K562 (cell line): Measurements from ENCODE around the gene PIAS3. TPM values are rescaled to one million over a fixed set of nuclear protein-coding genes. Genes with fewer than 3 reads are reported as not detected.

Experiments used
- ADNP ChIP-seq: fragments of 200-800 bp; sonication (Bioruptor generic); IDR thresholded peaks from 2 replicates; pipeline ENCODE4 v1.6.1; 2016; ENCODE audit warnings: missing genetic modification characterization, missing compliant biosample characterization
- ARNT ChIP-seq, 2 experiments: fragments of 450-650 bp; IDR thresholded peaks; 2 replicates each; pipeline ENCODE4 v1.6.1; 2016; ENCODE audit warnings: mild to moderate bottlenecking in 1 of 2
- BMI1 ChIP-seq: fragments of 150-350 bp; IDR thresholded peaks from 2 replicates; pipeline ENCODE4 v1.6.1; 2014; ENCODE audit warnings: low read length
- CEBPG ChIP-seq, 3 experiments: fragments of 200-800 bp in 1 of 3; sonication (Bioruptor generic) in 1 of 3; sonication (generic) in 1 of 3; formaldehyde crosslinking in 1 of 3; IDR thresholded peaks in 2 of 3; conservative IDR thresholded peaks in 1 of 3; 2 replicates each; pipeline versions ENCODE4 v1.6.1 to v1.8.0; 2016 to 2022; ENCODE audit warnings: missing compliant biosample characterization in 2 of 3, missing genetic modification characterization in 2 of 3, mild to moderate bottlenecking in 1 of 3, missing genetic modification reagents in 1 of 3
- CHD1 ChIP-seq: fragments of 200-600 bp; sonication (generic); IDR thresholded peaks from one replicate; pipeline ENCODE4 v1.6.1; 2012; ENCODE audit warnings: mild to moderate bottlenecking, moderate library complexity, low read length, inconsistent platforms
- DIDO1 ChIP-seq: fragments of 450-650 bp; IDR thresholded peaks from 2 replicates; pipeline ENCODE4 v1.6.1; 2016; ENCODE audit warnings: low read depth, missing biosample characterization, missing genetic modification characterization
- GTF2A2 ChIP-seq: IDR thresholded peaks from 2 replicates; pipeline ENCODE4 v1.6.1; 2016; ENCODE audit warnings: mild to moderate bottlenecking, missing genetic modification characterization, missing compliant biosample characterization
- HDAC1 ChIP-seq, 2 experiments: fragments of 450-650 bp; IDR thresholded peaks; 2 replicates each; pipeline ENCODE4 v1.6.1; 2016 to 2017; ENCODE audit warnings: inconsistent platforms in 1 of 2, mild to moderate bottlenecking in 1 of 2, moderate library complexity in 1 of 2
- HNRNPK ChIP-seq: fragments of 200-400 bp; formaldehyde crosslinking; IDR thresholded peaks from one replicate; pipeline ENCODE4 v1.6.1; 2018; ENCODE audit warnings: mild to moderate bottlenecking, low read depth, low read length; ENCODE audit not compliant: poor library complexity, severe bottlenecking
- ILF3 ChIP-seq: fragments of 450-650 bp; IDR thresholded peaks from 2 replicates; pipeline ENCODE4 v1.6.1; 2018; ENCODE audit warnings: antibody characterized with exemption, mild to moderate bottlenecking, moderate library complexity, borderline replicate concordance
- NCOA2 ChIP-seq, 2 experiments: fragments of 450-650 bp; IDR thresholded peaks; 2 replicates each; pipeline ENCODE4 v1.6.1; 2018; ENCODE audit warnings: mild to moderate bottlenecking in 2 of 2, moderate library complexity in 1 of 2; ENCODE audit not compliant: partially characterized antibody in 2 of 2
- NFYB ChIP-seq: IDR thresholded peaks from 2 replicates; pipeline ENCODE4 v1.6.1; 2011; ENCODE audit warnings: mild to moderate bottlenecking, moderate library complexity; ENCODE audit not compliant: insufficient read length; ENCODE audit errors: extremely low read depth
- OTX1 ChIP-seq: fragments of 450-650 bp; formaldehyde crosslinking; IDR thresholded peaks from 2 replicates; pipeline ENCODE4 v1.4.0; 2022; ENCODE audit warnings: mild to moderate bottlenecking
- POLR2AphosphoS2 ChIP-seq: IDR thresholded peaks from 2 replicates; pipeline ENCODE4 v1.6.1; 2012; ENCODE audit warnings: low read length, improper control_type of control experiment
- SAFB2 ChIP-seq: fragments of 200-400 bp; formaldehyde crosslinking; IDR thresholded peaks from 2 replicates; pipeline ENCODE4 v1.6.1; 2018; ENCODE audit warnings: borderline replicate concordance, low read length, low read depth, moderate library complexity; ENCODE audit not compliant: severe bottlenecking
- ZBTB7A ChIP-seq: IDR thresholded peaks from 2 replicates; pipeline ENCODE4 v1.6.1; 2011; ENCODE audit warnings: low read depth, mild to moderate bottlenecking, low read length, moderate library complexity, borderline replicate concordance; ENCODE audit not compliant: control insufficient read depth
- ZC3H4 ChIP-seq: sonication (generic); formaldehyde crosslinking; IDR thresholded peaks from 2 replicates; pipeline ENCODE4 v1.9.0; 2021; ENCODE audit warnings: missing genetic modification reagents, borderline replicate concordance
- ZFPM2 ChIP-seq: fragments of 250-450 bp; sonication (Bioruptor Pico); IDR thresholded peaks from 2 replicates; pipeline ENCODE4 v1.5.1; 2022; ENCODE audit warnings: mild to moderate bottlenecking
- polyA plus RNA-seq, 8 experiments: library from polyadenylated mRNA; depleted of rRNA in 4 of 8; stranded (reverse) in 5 of 8; unstranded in 3 of 8; fragments of >200 nt; fragmentation: Nextera tagmentation in 2 of 8; fragmentation: Illumina TruSeq in 1 of 8; extraction: Ambion mirVana in 2 of 8; extraction: Trizol in 1 of 8; gene quantifications; 2 replicates each; pipeline versions ENCODE4 v1.2.1 to v1.2.3, GENCODE V29; 2011 to 2014; ENCODE audit warnings: inconsistent platforms in 1 of 8, missing spikeins in 1 of 8
- total RNA-seq, 7 experiments: library from RNA; depleted of rRNA in 6 of 7; stranded (reverse); fragments of >200 nt in 6 of 7; fragmentation: Illumina TruSeq in 2 of 7; extraction: Trizol in 2 of 7; gene quantifications; 2 replicates each; pipeline versions ENCODE4 v1.2.1 to v1.2.3, GENCODE V29; 2011 to 2021; ENCODE audit warnings: low replicate concordance in 1 of 7
- TF ChIP-seq, protein P1 (sequence below), 3 experiments: fragments of 200-800 bp in 1 of 3; sonication (Bioruptor generic) in 1 of 3; sonication (generic) in 1 of 3; formaldehyde crosslinking in 1 of 3; IDR thresholded peaks; 2 replicates each; pipeline versions ENCODE4 v1.6.1 to v1.8.0; 2016 to 2022; ENCODE audit warnings: mild to moderate bottlenecking in 2 of 3, missing compliant biosample characterization in 2 of 3, missing genetic modification characterization in 2 of 3, missing genetic modification reagents in 1 of 3
- TF ChIP-seq, protein P2 (sequence below), 3 experiments: IDR thresholded peaks in 2 of 3; conservative IDR thresholded peaks in 1 of 3; 2 replicates each; pipeline ENCODE4 v1.5.1; 2011 to 2012; ENCODE audit warnings: low read length in 3 of 3, mild to moderate bottlenecking in 3 of 3, control low read depth in 2 of 3, improper control_type of control experiment in 1 of 3, inconsistent platforms in 1 of 3, low read depth in 1 of 3, mixed read lengths in 1 of 3, moderate library complexity in 1 of 3; ENCODE audit not compliant: insufficient read depth in 2 of 3
- TF ChIP-seq, protein P3 (sequence below): sonication (generic); formaldehyde crosslinking; IDR thresholded peaks from 2 replicates; pipeline ENCODE4 v1.9.0; 2022; ENCODE audit warnings: mild to moderate bottlenecking, missing genetic modification reagents
- TF ChIP-seq, protein P4 (sequence below), 2 experiments: fragments of 450-650 bp; conservative IDR thresholded peaks; 2 replicates each; pipeline ENCODE4 v1.6.1; 2017; ENCODE audit warnings: mild to moderate bottlenecking in 2 of 2, moderate library complexity in 2 of 2

The PIAS3 gene
- total and polyA plus RNA-seq, 9 of the 15 experiments (the other 6 are each of a cell fraction or from before 2014, with no cell fraction given) = 1.1 to 25.6 (median 7.9) TPM

DNA sequence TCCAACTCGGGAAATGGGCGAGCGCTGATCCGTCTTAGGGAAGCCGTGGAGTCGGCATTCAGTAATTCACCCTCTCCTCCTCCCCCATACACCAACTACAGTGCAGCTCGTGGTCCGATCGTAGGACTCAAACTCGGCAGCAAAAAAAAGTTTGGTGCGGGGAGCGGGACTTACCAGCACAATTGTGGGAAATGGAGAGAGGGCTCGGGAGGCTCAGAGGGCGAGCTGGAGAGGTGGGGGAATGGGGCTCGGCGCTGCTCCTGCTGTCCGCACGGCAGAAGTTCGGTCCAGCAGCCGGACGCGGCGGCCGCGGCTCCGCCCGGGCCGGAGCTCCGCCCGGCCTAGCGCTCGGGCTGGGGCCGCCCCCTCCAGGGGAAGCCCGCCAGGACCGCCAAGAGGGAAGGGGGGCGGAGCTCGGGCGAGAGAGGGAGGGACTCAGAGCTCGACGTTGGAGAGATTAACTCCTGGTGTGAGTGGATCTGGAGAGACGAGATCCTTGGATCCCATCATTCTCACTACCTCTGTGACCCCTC lies 676 bp upstream of the PIAS3 start (continued):
- TF ChIP-seq CEBPG (CRISPR knock-in tag; IDR thresholded peaks at IDR 0.05) (no peak), CEBPG (tag; conservative IDR thresholded peaks at IDR 0.05 in 1 of 2, IDR thresholded peaks at IDR 0.05 in 1 of 2) (no peak), ZBTB7A (peak; percentile 46; the same call in 1 of the 2 replicates), NCOA2 (IDR thresholded peaks at IDR 0.05; ENCODE audit: partially characterized antibody in 2 of 2) (no peak), OTX1 (CRISPR knock-in tag) (no peak), ZFPM2 (CRISPR knock-in tag) (no peak), ILF3 (peak; percentile 75; the same call in 1 of the 2 replicates), HNRNPK (peak; percentile 43), ZC3H4 (no peak), SAFB2 (no peak), DIDO1 (no peak), GTF2A2 (tag) (no peak), BMI1 (no peak), ADNP (tag) (no peak), POLR2AphosphoS2 (no peak), CHD1 (no peak), ARNT (IDR thresholded peaks at IDR 0.05) (no peak), HDAC1 (IDR thresholded peaks at IDR 0.05) (peak in 1 of 2 experiments; percentile 42; a peak in 1 of 4 replicates), NFYB (no peak)
- TF ChIP-seq, protein P1, sequence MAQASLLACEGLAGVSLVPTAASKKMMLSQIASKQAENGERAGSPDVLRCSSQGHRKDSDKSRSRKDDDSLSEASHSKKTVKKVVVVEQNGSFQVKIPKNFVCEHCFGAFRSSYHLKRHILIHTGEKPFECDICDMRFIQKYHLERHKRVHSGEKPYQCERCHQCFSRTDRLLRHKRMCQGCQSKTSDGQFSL (CRISPR knock-in tag; IDR thresholded peaks at IDR 0.05) = no peak
- TF ChIP-seq, protein P1 (tag; IDR thresholded peaks at IDR 0.05) = no peak
- TF ChIP-seq, protein P2, sequence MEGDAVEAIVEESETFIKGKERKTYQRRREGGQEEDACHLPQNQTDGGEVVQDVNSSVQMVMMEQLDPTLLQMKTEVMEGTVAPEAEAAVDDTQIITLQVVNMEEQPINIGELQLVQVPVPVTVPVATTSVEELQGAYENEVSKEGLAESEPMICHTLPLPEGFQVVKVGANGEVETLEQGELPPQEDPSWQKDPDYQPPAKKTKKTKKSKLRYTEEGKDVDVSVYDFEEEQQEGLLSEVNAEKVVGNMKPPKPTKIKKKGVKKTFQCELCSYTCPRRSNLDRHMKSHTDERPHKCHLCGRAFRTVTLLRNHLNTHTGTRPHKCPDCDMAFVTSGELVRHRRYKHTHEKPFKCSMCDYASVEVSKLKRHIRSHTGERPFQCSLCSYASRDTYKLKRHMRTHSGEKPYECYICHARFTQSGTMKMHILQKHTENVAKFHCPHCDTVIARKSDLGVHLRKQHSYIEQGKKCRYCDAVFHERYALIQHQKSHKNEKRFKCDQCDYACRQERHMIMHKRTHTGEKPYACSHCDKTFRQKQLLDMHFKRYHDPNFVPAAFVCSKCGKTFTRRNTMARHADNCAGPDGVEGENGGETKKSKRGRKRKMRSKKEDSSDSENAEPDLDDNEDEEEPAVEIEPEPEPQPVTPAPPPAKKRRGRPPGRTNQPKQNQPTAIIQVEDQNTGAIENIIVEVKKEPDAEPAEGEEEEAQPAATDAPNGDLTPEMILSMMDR (IDR thresholded peaks at IDR 0.05 in 2 of 3, conservative IDR thresholded peaks at IDR 0.05 in 1 of 3; ENCODE audit: insufficient read depth in 2 of 3, low read depth in 1 of 3, low read length in 3 of 3) = peak in 1 of 3 experiments; percentile 9; a peak in 1 of 6 replicates
- TF ChIP-seq, protein P3, sequence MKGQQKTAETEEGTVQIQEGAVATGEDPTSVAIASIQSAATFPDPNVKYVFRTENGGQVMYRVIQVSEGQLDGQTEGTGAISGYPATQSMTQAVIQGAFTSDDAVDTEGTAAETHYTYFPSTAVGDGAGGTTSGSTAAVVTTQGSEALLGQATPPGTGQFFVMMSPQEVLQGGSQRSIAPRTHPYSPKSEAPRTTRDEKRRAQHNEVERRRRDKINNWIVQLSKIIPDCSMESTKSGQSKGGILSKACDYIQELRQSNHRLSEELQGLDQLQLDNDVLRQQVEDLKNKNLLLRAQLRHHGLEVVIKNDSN (CRISPR knock-in tag) = peak; percentile 27; the same call in 1 of the 2 replicates
- TF ChIP-seq, protein P4, sequence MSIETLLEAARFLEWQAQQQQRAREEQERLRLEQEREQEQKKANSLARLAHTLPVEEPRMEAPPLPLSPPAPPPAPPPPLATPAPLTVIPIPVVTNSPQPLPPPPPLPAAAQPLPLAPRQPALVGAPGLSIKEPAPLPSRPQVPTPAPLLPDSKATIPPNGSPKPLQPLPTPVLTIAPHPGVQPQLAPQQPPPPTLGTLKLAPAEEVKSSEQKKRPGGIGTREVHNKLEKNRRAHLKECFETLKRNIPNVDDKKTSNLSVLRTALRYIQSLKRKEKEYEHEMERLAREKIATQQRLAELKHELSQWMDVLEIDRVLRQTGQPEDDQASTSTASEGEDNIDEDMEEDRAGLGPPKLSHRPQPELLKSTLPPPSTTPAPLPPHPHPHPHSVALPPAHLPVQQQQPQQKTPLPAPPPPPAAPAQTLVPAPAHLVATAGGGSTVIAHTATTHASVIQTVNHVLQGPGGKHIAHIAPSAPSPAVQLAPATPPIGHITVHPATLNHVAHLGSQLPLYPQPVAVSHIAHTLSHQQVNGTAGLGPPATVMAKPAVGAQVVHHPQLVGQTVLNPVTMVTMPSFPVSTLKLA (conservative IDR thresholded peaks at IDR 0.05) = no peak; a peak in 1 of 4 replicates
